Inflammatory macrophage treated with lipopolysaccharide for 4 hours (primary cell): ENCODE results near the gene ANKK1.

Experiments
- DNase-seq: peaks from one replicate; pipeline ENCODE4 v3.0.0-alpha.2; 2020

The ANKK1 gene

DNA sequence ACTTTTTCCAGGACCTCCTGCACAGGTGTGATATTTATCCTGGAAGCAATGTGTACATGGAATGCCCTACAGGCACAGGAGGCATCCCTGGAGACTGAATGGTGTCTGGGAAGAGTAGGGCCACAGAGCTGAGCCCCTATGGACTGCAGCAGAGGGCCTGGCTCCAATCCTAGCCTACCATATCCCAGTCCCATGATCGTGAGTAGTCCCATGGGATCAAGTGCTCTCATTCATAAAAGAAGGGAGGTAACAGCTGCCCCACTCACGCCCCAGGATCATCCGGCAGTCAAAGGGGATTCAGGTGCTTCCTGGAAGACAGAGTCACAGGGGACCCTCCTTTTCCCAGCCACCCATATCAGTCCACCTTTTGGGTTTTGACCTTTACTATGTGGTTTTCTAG, 24.0 kb downstream of the ANKK1 start:
- no peak for DNase-seq

DNA sequence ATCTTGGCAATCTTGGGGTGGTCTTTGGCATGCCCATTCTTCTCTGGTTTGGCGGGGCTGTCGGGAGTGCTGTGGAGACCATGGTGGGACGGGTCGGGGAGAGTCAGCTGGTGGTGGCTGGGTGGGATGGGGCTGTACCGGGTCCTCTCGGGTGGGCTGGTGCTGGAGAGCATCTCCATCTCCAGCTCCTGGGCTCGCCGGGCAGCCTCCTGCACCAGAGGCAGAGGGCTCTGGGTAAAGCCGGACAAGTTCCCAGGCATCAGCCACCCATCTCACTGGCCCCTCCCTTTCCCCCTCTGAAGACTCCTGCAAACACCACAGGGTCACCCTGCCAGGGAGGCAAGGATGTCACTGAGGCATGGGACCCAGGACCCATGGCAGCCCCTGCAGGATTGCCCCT, 25.1 kb downstream of the ANKK1 start:
- no peak for DNase-seq

DNA sequence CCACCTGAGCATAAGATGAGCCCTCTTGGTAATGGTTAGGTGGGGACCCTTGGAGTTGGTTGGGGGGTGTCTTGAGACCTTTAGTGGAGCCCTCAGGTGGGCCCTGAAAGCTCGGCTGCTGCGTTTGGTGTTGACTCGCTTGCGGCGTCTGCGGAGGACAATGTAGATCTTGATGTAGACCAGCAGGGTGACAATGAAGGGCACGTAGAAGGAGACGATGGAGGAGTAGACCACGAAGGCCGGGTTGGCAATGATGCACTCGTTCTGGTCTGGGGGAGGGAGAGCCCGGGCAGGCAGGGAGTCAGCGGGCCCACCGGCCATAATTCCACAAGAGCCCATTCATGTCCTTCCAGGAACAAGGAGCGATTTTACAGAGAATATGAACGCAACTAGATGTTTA, 27.8 kb downstream of the ANKK1 start:
- no peak for DNase-seq

DNA sequence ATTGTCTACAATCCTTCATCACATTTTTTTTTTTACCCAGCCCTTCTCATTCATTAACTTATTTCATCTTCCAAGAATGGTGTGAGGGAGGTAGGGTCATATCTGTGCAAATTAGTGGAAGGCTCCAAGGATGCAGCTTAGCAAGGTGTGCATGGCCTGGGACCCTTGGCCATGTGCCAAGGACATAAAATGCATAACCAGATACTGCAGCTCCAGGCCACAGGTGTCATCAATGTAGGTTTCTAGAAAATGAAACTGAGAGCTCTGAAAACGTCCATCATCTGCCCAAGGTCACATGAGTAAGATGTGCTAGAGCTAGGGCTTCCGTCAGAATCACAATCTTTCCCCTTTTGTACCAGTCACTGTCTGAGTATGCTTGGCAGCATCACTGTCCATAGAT, 29.8 kb downstream of the ANKK1 start:
- no peak for DNase-seq

DNA sequence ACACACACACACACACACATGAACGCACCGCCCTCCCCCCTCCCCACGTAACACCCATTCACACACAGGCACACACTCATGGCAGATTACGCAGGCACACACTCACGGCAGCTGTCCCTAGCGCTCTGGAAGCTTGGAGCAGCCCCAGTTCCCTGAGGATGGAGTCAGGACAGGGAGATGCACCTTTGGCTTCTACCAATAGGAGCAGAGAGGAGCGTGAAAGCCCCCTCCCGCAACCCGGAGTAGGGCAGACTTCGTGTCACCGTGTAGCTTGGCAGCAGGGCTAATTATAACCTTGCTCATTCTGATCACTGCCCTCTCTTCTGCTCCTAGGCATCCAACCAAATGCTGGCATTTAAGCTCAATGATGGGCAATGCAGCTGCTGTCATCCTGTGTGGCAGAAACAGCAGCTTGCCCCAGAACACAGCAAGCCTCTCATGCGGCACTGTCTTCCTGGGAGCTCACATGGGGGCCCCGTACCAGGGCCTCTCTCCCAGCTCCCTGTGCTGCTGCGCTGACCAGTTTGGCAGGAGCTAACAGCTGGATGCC, 31.9 kb downstream of the ANKK1 start:
- DNase-seq = no peak

DNA sequence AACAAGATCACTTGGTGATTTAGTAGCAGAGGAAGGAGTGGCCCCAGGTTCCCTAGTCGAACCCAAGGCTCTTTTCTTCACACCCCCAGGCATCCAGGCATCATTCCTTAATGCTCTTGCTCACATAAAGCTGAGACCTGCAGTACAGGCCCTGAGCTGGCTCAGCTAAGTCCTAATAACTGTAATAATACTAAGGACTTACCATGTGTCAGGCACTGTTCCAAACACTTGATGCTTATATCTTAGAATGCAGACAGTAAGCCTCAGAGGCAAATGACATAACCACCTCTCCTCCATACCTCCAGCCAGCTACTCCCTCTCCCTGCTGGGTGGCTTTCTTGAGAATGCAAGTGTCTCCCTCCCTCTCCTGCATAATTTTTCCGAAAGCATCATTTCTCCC, 33.2 kb downstream of the ANKK1 start:
- DNase-seq = no peak

DNA sequence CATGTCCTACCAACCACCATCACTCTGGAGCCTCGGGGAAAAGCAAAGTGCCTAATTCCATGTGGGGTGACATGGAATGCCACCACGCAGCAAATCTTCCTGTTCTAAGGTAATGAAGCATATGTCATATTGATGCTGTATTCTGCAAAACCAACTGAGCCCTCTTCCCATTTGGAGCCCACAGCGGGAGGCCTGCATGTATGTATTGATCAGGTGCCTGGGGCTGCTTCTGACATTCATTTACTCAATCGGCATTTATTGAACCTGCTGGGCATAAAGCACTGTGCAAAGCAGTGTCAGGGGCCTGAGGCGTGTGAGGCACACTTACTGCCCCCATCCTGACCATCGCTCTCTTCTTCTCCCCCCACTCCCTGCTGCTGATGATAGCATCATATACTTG, 39.1 kb downstream of the ANKK1 start:
- DNase-seq = no peak

DNA sequence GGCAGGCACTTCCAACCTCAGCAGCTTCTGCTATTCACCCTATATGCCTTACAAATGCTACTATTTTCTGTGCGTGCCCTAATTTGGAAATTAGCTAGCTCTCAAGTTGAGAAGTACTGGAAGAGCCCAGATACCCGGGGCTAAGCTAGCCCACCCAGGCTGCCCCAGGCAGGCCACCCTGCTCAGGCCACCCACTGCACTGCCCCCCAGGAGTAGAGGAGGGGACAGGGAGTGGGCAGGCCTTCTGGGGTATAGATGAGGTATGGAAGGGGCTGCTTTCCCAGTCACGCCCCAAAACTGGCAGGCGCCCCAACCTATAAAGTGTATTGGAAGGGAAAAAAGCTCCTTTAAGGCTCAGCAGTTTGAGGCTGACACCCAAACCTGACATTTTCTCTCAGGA, 44.2 kb downstream of the ANKK1 start:
- no peak for DNase-seq

DNA sequence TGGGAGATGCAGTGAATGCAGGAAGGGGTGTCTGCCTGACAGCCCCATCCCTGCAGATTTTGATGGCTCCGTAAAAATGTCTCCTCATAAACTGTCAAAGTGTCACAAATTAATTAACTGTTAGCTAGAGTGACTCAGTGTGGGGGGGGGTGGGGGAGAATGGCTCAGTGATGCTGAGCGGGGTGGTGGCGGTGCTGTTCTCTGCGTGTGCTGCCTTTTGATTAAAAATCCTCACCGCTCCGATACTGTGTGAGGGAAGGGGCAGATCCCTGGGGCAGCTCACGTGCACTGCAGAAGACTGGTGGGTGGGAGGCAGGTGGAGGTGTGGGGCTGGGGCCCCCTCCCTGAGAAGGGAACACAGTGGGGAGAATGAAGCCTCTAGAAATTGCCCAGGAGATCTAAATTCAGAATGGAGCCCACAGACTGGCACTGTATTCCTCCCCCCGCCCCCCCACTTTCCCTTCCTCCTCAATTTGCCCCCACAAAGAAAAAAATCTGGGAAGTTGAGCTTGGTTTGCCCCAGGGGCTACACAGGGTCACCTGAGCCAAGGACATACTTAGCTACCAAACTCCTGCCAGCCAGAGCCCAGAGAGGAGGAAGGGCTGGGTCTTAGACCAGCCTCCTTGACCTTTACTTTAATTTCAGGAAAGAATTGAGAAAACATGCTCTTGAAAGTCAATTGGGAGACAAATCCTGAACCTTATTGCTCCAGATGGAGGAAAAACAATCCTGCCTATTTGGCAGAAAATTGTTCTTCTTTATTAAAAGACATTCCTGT, 47.8 kb downstream of the ANKK1 start:
- DNase-seq = no peak

DNA sequence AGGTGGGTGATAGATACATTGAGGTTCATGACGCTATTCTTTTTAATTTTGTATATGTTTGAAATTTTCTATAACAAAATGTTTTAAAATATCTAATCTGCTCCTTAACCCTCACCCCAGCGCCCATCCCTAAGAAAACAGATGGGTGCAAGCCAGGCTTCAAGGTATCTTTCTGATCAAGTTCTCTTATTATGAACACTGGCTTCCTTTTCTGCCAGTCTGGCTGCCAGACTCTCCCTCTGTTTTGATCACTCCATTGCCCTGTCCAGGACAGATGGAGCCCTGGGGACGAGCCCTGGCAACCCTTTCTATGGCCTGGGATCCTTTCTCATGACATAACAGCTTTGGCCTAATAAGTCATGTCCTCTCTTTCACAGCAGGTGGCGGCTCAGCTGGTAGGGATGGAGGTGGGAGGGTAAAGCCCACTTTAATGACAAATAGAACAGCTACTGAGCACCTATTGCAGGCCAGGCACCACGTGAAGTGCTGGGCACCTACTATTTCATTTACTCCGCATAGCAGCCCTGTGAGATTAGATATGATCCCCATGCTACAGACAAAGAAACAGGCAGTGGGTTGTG, 49.2 kb downstream of the ANKK1 start:
- DNase-seq = no peak

DNA sequence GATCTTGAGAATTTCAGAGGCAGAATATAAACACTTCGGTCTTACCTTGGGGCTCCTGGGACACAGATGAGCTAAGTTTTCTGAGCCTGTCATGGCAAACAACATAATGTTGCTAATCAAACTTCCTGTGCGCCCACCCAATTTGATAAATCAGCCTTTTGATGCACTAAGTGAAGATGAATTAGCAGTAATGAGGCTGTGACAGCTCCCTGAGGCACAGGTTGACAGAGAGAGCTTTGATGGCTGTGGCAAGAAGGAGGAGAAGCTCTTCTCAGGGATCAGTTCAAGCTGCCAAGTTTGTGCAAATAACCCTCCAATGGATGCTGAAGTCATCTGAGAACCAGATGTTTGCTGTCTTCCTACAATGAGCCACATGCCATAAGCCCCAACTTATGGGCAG, 53.2 kb downstream of the ANKK1 start:
- no peak for DNase-seq

DNA sequence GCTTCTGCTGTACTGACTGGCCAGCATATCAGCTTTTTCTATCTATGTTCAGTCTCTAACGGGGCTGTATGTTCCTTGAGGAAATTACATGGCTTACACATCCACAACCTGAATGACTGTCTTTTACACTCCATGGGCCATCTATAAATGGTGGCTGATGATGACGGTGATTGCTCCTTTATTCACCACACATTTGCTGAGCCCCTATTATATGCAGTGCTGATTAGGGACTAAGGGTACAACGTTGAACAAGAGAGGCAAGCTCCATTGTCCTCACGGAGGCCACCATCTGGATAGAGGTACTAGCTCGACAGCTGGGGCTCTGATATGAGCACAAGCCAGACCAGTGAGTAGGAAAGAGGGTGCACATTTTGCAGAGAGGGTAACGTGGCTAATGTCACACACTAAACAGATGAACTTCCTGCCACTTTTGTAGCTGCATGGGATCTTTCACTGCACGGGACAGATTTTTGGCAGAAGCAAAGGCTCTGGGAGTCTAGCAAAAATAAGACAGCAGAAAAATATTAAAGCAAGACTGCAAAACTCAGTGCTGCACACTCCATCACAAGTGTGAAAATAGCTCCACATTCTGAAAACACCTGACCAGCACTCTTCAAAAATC, 57.0 kb downstream of the ANKK1 start:
- no peak for DNase-seq

DNA sequence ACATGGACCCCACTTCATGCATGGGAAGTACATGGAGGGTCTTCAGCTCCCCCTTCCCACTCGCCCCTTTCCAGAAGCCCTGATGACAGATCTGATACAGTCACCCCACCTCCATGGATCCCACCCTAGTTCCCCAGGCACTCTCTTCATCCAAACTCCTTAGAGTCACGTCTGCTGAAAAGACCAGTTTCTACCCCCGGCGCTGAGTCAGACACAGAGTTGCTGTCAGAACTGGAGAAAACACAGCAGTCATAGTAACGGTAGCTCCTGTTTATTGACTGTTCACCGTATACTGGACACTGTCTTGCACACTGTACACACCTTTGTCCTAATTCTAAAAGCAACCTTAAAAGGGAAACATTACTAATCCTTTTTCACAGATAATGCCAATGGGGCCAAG, 58.5 kb downstream of the ANKK1 start:
- DNase-seq = no peak

DNA sequence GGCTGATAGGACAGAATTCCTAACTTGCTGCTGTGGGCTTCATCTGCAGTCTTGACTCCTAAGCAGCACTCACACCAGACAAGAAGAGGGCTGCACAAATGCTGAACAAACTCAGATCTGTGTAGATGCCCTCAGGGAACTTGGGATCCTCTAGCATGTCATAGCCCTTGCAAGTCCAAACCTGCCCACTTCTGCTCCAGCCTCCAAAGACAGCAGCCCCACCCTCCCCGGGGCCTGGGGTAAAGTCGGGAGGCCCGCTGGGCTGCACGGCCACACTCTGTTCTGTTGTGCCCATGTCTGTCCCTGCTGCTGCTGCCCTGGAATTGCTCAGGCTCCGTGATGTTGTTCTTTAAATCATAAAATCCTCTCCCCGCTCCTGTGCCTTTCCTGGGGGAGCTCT, 59.4 kb downstream of the ANKK1 start:
- no peak for DNase-seq

DNA sequence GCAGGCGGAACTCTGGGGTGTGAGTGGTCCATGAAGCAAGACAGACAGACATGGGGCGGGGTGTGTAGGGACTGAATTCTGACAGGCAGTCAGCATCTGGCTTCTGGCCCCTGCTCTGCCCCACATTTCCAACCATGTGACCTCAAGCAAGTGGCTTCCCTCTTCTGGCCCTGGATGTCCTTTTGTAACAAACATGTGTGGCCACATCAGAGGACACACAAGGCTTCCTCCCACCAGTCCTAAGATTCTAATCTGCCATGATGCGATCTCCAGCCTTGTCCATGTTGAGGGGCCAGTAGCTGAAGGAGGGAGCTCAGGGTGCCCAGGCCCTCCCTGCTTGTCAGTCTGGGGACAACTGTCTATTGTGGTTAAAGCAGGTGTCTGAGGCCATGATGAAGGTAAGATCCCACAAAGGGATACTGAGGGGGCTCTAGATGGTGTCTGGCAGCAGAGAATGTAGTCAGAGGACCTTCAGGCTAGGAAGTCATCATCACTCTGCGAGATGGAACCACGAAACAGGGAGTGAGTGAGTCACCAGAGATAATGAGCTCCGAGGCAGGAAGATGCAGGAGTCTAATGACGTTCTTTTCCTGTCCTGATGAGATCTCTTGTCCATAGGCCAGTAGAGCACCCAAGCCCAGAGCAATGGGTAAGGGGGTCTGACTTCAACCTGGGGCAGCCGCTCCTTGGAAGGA, 60.2 kb downstream of the ANKK1 start:
- DNase-seq = no peak

DNA sequence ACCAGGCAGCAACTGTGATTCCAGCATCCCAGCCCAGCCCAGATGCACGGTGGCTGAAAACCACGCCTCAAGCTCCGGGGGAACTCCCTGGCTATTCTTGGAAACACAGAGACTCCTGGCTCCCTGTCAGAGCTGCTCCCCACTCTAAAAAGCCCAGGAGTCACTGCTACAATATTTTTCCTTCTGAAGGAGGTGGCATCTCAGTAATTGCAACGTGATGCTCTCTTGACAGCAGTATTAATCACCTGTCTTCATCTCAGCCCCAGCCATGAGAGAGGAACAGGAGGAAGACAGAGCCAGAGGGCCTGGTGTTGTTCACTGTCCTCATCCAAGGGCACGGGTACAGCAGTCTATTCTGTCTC, 60.7 kb downstream of the ANKK1 start:
- no peak for DNase-seq

DNA sequence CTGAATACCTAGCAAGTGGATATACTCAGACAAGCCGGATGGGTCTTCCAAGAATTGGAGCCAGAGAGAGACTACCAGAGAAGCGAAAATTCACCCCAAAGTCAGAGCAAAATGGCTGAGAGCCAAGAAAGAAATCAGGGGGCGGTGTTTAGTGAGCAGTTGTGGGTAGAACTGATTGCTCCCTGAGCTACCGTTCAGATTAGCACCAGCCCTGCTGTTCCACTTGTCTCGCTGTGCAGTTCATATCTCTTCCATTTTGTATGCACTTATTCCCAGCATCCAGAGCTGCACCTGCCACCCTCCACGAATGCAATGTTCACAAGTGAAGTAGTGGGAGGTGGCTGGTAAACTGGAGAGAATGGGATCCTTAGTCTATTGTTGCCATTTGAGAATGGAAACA, 62.2 kb downstream of the ANKK1 start:
- no peak for DNase-seq
